ENCODE data around the gene CEP112. TPM values are rescaled to one million over a fixed set of nuclear protein-coding genes. Genes with fewer than 3 reads are reported as not detected.

Gene CEP112
- total and polyA plus RNA-seq, 10 of the 15 experiments (the other 5 are each of a cell fraction or from before 2014, with no cell fraction given) = 0.11 to 3.8 (median 0.32) TPM; not detected in 1

GRCh38 chr17:66171692-66172091 lies 20.2 kb downstream of the CEP112 start (continued):
- TF ChIP-seq SKIL (IDR thresholded peaks at IDR 0.05; ENCODE audit: low read depth, poor library complexity, severe bottlenecking) = no peak
- no peak for TF ChIP-seq PKNOX1 (IDR thresholded peaks at IDR 0.05)
- TF ChIP-seq NRF1 (conservative IDR thresholded peaks at IDR 0.05; ENCODE audit: low read depth, low read length) = no peak
- TF ChIP-seq TCF7 (IDR thresholded peaks at IDR 0.05; ENCODE audit: borderline replicate concordance) = no peak
- no peak for TF ChIP-seq MEF2A (IDR thresholded peaks at IDR 0.05; ENCODE audit: insufficient read depth, low read depth, low read length)

- no peak overlapping the region for H3K9ac ChIP-seq (ENCODE audit: control insufficient read depth, insufficient read depth, low read length)
- ChIA-PET CTCF (no interaction called here), SMC1A (ENCODE audit: uncharacterized antibody, unreplicated experiment) (no interaction called here), RAD21 (ENCODE audit: unreplicated experiment) (no interaction called here), POLR2A (no interaction called here)
- H3K4me1 ChIP-seq (ENCODE audit: control insufficient read depth, insufficient read depth, low read length) = no peaks in the 10 kb centered on the region
- H3K79me2 ChIP-seq (ENCODE audit: control insufficient read depth, insufficient read depth, low read length) = no peaks in the 10 kb centered on the region
- H3K4me2 ChIP-seq (ENCODE audit: control insufficient read depth, insufficient read depth) = no peak overlapping the region
- no peaks in the 10 kb centered on the region for H3K9me3 ChIP-seq (replicated peaks; ENCODE audit: control insufficient read depth, insufficient read depth, low read length)
- no peak for FAIRE-seq
- no peaks in the 10 kb centered on the region for H3K36me3 ChIP-seq (ENCODE audit: control insufficient read depth in 2 of 2, insufficient read depth in 2 of 2, low read length in 1 of 2)
- no peak overlapping the region for H2AFZ ChIP-seq (ENCODE audit: control insufficient read depth, low read depth, low read length)
- no peak for ATAC-seq
- DNase-seq (ENCODE audit: low read depth, low spot score) = no peak
- BruUV-seq (replicated peaks) = no TSS peak
- no peaks in the 10 kb centered on the region for H4K20me1 ChIP-seq (ENCODE audit: control insufficient read depth, insufficient read depth)
- in situ Hi-C loops (cut with MboI) = no loop called here
- H3K4me3 ChIP-seq = no peak overlapping the region
- H3K27me3 ChIP-seq (replicated peaks in 1 of 2; ENCODE audit: control insufficient read depth in 2 of 2, insufficient read depth in 2 of 2, low read length in 1 of 2) = no peaks in the 10 kb centered on the region; a peak in 1 of 4 replicates
- intact Hi-C loops (cut with micrococcal nuclease; ENCODE audit: unreplicated experiment) = no loop called here
- H3K27ac ChIP-seq (ENCODE audit: control insufficient read depth, insufficient read depth) = no peak overlapping the region
- TF ChIP-seq ETV6 (conservative IDR thresholded peaks at IDR 0.05 in 1 of 2, IDR thresholded peaks at IDR 0.05 in 1 of 2; ENCODE audit: borderline replicate concordance in 1 of 2, low read depth in 1 of 2) (no peak), ZSCAN29 (IDR thresholded peaks at IDR 0.05) (no peak), RAD51 (IDR thresholded peaks at IDR 0.05) (no peak), PRDM15 (CRISPR knock-in tag; IDR thresholded peaks at IDR 0.05) (no peak), TCF7 (IDR thresholded peaks at IDR 0.05; ENCODE audit: borderline replicate concordance) (no peak), RELB (IDR thresholded peaks at IDR 0.05; ENCODE audit: low read depth) (no peak), ZNF274 (IDR thresholded peaks at IDR 0.05; ENCODE audit: insufficient read depth, insufficient read length) (no peak), PAX5 (IDR thresholded peaks at IDR 0.05; ENCODE audit: borderline replicate concordance, low read depth, low read length) (no peak), DPF2 (IDR thresholded peaks at IDR 0.05) (no peak), MTA3 (IDR thresholded peaks at IDR 0.05; ENCODE audit: borderline replicate concordance, low read length) (no peak), SMAD5 (IDR thresholded peaks at IDR 0.05; ENCODE audit: low read depth) (no peak)
Observed at GRCh38 chr17:66171172-66171571, 20.8 kb downstream of the CEP112 start.

Data from GM12878 (cell line).